Stimulated activated CD8-positive, alpha-beta memory T cell treated with anti-CD3 and anti-CD28 coated beads, Interleukin-2, amount 100 ng/mL, for 1 hour (primary cell): Measurements from ENCODE around the gene SGIP1.

Experiments used
- DNase-seq, 2 donors: peaks; one replicate each; pipeline ENCODE4 v3.0.0-alpha.2; 2020; ENCODE audit warnings: low read depth in 2 of 2

The SGIP1 gene

DNA sequence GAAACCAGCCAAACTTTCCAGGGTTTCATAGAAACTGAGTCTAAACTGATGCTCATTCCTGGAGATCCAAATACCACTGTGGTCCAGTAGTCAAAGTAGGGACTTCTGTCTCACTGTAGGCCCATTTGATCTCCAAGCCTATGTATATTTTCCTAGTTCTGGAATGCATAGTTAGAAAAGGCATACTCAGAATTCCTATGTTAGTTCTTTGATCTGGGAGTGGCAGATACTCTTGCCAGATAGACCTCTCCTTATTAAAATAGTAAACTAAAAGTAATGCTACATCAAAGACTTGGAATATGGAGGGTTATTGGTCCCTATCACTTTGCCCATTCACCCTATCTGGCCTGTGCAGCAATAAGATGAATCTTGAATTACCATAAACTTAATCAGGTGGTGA is 10.4 kb upstream of the SGIP1 start:
- no peak for DNase-seq

DNA sequence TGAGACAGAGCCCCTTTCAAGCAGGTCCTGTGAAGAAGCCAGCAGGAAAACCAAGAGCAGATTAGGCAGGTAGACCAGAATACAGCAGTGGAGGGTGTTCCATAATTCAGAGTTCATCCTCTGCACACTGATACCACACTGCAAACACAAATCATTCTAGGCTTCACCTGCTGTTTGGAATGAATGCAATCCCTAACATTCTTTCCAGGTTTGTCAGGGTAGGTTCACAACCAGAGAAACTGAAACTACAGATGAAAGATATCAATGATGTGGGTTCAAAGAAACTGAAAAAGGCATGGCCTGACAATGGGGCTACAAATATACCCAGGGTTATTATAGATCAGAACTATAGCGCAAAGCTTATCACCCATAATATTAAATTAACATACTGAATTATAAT is 8.9 kb upstream of the SGIP1 start:
- DNase-seq = no peak

DNA sequence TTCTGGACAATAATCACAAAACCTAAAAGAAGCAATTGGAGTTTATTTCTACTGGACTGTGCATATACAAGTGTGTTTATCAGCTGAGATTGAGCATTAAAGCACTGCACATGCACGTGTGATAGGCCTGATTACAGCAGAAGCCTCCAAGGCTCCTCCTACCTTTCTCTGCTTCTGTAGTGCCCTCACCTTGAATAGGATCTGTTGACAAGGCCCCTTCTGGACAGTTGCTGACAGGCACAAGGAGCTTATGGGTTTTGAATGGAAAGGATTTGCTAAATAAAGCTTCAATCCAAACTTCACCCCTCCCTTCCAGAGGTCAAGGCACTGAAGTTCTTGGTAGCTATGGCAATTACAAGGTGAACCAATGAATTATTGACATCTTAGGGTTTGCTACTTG is 7.9 kb upstream of the SGIP1 start:
- DNase-seq = no peak

DNA sequence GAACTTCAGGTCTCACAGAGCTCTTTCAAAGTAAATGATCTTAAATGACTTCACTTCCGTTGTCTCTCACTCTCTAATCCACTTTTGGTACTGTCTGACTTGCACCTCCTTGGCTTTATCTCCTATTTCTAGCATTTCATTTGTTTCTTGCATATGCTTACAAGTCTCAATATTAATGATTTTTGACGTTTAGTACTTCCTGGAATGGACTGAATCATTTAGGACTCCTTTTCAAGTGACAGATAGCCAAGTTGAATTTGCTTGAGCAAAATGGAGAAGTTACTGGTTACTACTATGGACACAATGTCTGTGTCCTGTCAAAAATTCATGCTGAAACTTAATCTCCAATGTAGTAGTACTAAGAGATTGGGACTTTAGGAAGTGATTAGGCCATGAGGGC is 7.0 kb upstream of the SGIP1 start:
- DNase-seq = no peak

DNA sequence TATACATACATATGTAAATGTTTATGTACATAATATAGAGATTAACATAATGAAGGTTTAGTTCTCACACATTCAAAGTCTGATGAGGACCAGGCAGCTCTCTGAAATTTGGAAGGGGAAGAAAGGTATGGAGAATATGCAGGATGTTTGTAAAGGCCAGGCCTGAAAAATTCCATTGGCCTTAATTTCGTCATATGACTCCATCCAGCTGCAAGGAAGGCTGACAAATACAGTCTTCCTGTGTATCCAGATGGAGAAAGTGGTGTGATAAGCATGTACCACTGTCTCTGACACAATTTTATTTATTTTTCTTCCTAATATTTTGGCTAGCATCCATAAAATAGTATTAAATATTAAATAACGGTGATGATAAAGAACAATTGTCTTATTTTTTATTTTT is 6.3 kb upstream of the SGIP1 start:
- no peak for DNase-seq

- DNase-seq = no peak
These were observed 5.4 kb upstream of the SGIP1 start for GRCh38 chr1:66528580-66528979.

GRCh38 chr1:66532214-66532613 is 1.7 kb upstream of the SGIP1 start:
- DNase-seq = no peak

- DNase-seq = no peak
These were observed 862 bp upstream of the SGIP1 start for GRCh38 chr1:66532798-66533783.

GRCh38 chr1:66535061-66535460 is 1.1 kb downstream of the SGIP1 start:
- DNase-seq = no peak

DNA sequence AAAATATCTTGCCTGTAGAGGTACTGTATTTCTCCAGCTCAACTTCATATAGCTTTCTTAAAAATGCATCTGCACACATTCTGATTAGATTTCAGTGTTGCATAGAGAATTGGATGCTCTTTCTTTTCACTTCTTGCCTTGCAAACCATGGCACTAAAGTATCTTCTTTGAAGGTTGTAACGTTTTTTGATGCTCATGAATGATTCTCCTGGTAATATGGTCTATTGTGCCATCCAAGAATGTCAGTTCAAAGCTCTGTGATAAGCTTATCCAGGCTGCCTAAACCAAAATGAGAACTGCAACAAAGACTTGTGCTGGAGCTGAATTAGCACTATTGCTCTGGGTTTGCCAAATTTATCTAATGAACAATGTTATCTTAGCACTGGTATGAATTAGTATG is 1.9 kb downstream of the SGIP1 start:
- no peak for DNase-seq

DNA sequence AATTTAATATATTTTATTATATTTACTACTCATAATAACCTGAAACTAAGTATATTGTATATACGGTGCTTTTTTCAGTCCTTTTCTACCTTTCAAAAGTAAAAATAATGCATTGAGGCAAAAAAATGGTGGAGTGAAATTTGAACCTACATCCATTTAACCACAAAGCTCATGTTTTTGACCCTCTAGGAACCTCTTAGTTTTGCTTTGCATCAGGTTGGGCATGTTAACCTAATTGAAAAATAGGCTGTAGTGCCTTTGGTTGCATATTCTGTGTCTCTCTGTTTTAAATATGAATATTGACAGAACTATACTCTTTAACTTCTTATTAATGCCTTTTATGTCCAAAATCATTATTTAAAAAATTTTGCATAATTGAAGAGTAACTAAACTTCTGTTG is 3.8 kb downstream of the SGIP1 start:
- no peak for DNase-seq

DNA sequence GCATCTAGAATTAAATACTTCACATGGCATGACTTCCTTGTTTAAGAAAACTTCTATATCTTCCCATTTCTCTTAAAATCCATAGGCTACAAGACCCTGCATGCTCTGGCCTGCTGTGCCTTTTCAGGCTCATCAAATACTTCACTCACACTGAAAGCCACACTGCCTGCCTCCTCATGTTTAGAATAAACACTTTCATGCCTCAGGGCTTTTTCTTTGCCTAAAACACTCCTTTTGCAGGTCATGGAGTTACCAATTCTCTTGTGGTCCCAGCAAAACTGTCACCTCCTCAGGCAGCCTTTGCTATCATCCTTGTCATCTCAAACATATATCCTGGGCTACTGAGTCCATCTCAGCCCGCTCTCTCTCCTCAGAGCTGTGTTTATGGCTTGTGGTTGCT is 5.5 kb downstream of the SGIP1 start:
- no peak for DNase-seq

GRCh38 chr1:66540434-66541032 is 6.6 kb downstream of the SGIP1 start:
- no peak for DNase-seq

GRCh38 chr1:66542314-66542713 is 8.4 kb downstream of the SGIP1 start:
- DNase-seq = no peak

GRCh38 chr1:66542811-66543767 is 9.1 kb downstream of the SGIP1 start:
- DNase-seq = no peak

DNA sequence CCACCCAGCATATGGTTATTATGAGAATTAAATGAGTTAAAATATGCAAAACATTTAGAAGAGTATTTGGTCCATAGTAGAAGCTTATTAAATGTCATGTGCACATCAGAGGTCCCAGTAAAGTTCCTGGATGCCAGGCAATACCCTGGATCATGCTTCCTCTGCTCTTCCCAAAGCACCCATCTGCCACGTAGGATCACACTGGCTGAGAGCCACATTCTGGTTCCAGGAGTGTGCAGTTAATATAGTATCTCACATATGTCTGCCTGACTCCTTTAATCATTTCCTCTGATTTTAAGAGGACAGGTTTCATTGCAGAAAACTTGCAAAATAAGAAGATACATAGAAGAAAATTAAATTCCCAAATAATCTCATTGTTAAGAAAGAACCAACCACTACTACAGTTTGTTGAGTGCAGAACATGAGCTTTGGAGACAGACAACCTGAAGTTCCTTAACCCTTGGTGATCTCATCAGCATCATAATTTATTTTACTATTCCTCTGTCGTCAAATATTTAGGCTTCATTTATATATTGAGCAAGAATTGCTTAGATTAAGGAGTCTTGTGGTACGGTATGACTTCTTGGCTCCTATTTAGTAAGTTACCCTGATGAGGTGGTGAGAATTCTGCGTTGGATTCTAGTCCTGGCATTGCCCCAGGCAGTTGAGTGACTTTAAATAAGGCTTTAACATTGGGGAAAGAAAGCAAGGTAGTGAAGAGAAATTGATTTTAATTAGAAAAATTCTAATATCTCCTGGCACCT is 12.3 kb downstream of the SGIP1 start:
- DNase-seq = no peak

DNA sequence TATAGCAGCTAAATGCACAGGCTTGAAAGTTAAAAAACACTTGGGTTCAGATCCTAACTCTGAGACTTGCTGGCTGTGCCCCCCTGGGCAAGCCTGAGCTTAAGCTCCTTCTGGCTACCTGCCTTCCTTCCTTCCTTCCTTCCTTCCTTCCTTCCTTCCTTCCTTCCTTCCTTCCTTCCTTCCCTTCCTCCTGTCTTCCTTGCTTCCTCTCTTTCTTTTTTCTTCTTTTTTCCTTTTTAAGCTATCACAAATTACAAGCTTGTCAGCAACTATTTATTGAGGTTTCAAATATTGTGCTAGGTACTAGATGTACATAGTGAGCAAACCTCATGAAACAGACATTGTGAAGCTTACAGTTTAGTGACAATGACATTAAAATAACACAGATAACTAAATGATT is 15.1 kb downstream of the SGIP1 start:
- no peak for DNase-seq

GRCh38 chr1:66550243-66550642 is 16.3 kb downstream of the SGIP1 start:
- DNase-seq = no peak

- no peak for DNase-seq
These were observed 18.3 kb downstream of the SGIP1 start for GRCh38 chr1:66552287-66552686.

GRCh38 chr1:66552829-66553228 is 18.9 kb downstream of the SGIP1 start:
- no peak for DNase-seq

GRCh38 chr1:66553846-66554245 is 19.9 kb downstream of the SGIP1 start:
- no peak for DNase-seq
